B cell (primary cell): ENCODE data around the gene TUBB2A.

ENCODE experiments used
- EZH2 ChIP-seq: IDR thresholded peaks from 2 replicates; pipeline ENCODE4 v1.6.1; 2012; ENCODE audit warnings: borderline replicate concordance, low read depth, mild to moderate bottlenecking, moderate library complexity, low read length; ENCODE audit not compliant: insufficient read depth, poor library complexity, severe bottlenecking
- TF ChIP-seq, protein P1 (sequence below): fragments of 200-600 bp; IDR thresholded peaks from one replicate; pipeline ENCODE4 v1.8.0; 2022; ENCODE audit warnings: antibody characterized with exemption, mild to moderate bottlenecking

DNA sequence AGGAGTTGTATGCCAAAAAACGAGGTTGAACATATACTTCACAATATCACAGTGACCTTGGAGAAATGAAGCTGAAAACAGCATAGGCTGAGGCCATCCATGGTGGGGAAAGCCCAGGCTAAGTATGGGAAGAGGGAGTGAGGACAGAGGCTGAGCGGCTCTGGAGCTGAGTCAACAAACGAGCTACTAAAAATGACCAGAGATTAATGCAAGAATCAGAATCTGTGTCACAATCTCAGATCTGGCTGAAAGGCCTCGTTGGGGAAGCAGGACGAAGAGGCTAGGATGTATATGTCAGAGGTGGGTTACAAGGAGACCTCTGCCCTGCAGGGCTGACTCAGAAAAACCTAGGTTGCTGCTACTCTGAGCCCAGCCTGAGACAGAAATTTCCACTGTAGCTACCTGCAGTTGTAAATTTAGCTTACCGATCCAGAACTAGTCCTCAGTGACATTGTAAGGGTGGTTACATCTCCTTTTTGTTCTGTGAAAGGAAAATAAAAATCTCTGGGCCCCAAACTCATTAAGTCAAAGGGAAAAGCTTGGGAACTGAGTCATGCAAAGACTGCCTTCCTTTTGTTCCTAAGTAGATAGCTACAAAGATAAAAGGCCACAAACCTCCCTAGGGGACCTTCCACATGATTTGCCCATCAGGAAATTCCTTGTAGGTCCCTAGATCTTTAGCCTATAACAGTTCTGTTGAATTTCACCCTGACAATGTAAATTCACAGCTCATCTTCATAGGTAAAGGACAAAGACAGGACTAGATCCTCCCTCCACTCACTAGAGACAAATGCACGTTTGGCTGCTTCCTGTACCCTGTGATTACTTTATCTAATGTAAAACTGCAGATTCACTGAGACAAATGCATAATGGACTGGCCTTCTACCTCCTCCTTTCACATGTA lies 8.5 kb upstream of the TUBB2A start:
- TF ChIP-seq, protein P1, sequence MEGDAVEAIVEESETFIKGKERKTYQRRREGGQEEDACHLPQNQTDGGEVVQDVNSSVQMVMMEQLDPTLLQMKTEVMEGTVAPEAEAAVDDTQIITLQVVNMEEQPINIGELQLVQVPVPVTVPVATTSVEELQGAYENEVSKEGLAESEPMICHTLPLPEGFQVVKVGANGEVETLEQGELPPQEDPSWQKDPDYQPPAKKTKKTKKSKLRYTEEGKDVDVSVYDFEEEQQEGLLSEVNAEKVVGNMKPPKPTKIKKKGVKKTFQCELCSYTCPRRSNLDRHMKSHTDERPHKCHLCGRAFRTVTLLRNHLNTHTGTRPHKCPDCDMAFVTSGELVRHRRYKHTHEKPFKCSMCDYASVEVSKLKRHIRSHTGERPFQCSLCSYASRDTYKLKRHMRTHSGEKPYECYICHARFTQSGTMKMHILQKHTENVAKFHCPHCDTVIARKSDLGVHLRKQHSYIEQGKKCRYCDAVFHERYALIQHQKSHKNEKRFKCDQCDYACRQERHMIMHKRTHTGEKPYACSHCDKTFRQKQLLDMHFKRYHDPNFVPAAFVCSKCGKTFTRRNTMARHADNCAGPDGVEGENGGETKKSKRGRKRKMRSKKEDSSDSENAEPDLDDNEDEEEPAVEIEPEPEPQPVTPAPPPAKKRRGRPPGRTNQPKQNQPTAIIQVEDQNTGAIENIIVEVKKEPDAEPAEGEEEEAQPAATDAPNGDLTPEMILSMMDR: no peak
- no peak for TF ChIP-seq EZH2
